Fibroblast of lung (primary cell): Measurements from ENCODE around the gene HINFP. TPM values are rescaled to one million over a fixed set of nuclear protein-coding genes. Genes with fewer than 3 reads are reported as not detected.
A peak's percentile ranks its signal among the peaks of the same experiment; 100 is the strongest.

ENCODE experiments used
- DNase-seq, 2 donors: peaks; one replicate each; pipeline versions ENCODE4 v3.0.0 to v3.0.0-alpha.2; 2010; ENCODE audit warnings: low read depth in 2 of 2
- H2AFZ ChIP-seq: 2 replicates; pipeline ENCODE4 v1.5.1; 2012; ENCODE audit warnings: low read length, control low read depth, inconsistent platforms
- H3K27ac ChIP-seq: 2 replicates; pipeline ENCODE4 v1.5.1; 2011; ENCODE audit warnings: low read length, control low read depth; ENCODE audit not compliant: insufficient read depth
- H3K27me3 ChIP-seq: 2 replicates; pipeline ENCODE4 v1.5.1; 2011; ENCODE audit warnings: mild to moderate bottlenecking, low read length; ENCODE audit not compliant: control insufficient read depth, insufficient read depth
- H3K36me3 ChIP-seq: 2 replicates; pipeline ENCODE4 v1.5.1; 2011; ENCODE audit warnings: low read length; ENCODE audit not compliant: control insufficient read depth, insufficient read depth
- H3K4me1 ChIP-seq: 2 replicates; pipeline ENCODE4 v1.5.1; 2011; ENCODE audit warnings: low read length; ENCODE audit not compliant: control insufficient read depth, insufficient read depth; ENCODE audit errors: extremely low read depth
- H3K4me2 ChIP-seq: 2 replicates; pipeline ENCODE4 v1.5.1; 2011; ENCODE audit warnings: low read length, control low read depth; ENCODE audit not compliant: insufficient read depth; ENCODE audit errors: extremely low read depth
- H3K4me3 ChIP-seq, 4 experiments: fragments of 200-600 bp in 1 of 4; sonication (generic) in 1 of 4; replicated peaks in 1 of 4; 2 replicates each; pipeline ENCODE4 v1.5.1; 2011 to 2016; ENCODE audit warnings: low read length in 4 of 4, low read depth in 3 of 4, mild to moderate bottlenecking in 3 of 4, control low read depth in 2 of 4, inconsistent platforms in 1 of 4, mixed read lengths in 1 of 4; ENCODE audit not compliant: insufficient read depth in 1 of 4; ENCODE audit errors: control extremely low read depth in 1 of 4
- H3K79me2 ChIP-seq: 2 replicates; pipeline ENCODE4 v1.5.1; 2012; ENCODE audit warnings: mild to moderate bottlenecking, low read length, inconsistent platforms; ENCODE audit not compliant: control insufficient read depth, insufficient read depth
- H3K9ac ChIP-seq: 2 replicates; pipeline ENCODE4 v1.5.1; 2011; ENCODE audit warnings: mild to moderate bottlenecking, low read length, control low read depth; ENCODE audit not compliant: insufficient read depth
- H3K9me3 ChIP-seq: 2 replicates; pipeline ENCODE4 v1.5.1; 2012; ENCODE audit warnings: low read depth, low read length; ENCODE audit not compliant: control insufficient read depth, insufficient read depth
- H4K20me1 ChIP-seq: 2 replicates; pipeline ENCODE4 v1.5.1; 2011; ENCODE audit warnings: low read length; ENCODE audit not compliant: control insufficient read depth, insufficient read depth; ENCODE audit errors: extremely low read depth
- CTCF ChIP-seq, 2 donors: IDR thresholded peaks in 1 of 2; conservative IDR thresholded peaks in 1 of 2; 1 replicate in 1 of 2; 2 replicates in 1 of 2; pipeline ENCODE4 v1.5.1; 2011 to 2012; ENCODE audit warnings: low read length in 2 of 2, control low read depth in 1 of 2, inconsistent platforms in 1 of 2, low read depth in 1 of 2, mild to moderate bottlenecking in 1 of 2
- EZH2 ChIP-seq: IDR thresholded peaks from 2 replicates; pipeline ENCODE4 v1.5.1; 2012; ENCODE audit warnings: low read length, control low read depth, mild to moderate bottlenecking; ENCODE audit errors: missing control alignments
- polyA minus RNA-seq: library from RNA; depleted of rRNA, polyadenylated mRNA; stranded (reverse); fragments of >200 nt; gene quantifications from 2 replicates; pipeline ENCODE4 v1.2.3, GENCODE V29; 2011; ENCODE audit warnings: low replicate concordance
- polyA plus RNA-seq, 2 donors: library from polyadenylated mRNA; depleted of rRNA in 1 of 2; stranded (reverse) in 1 of 2; unstranded in 1 of 2; fragments of >200 nt; gene quantifications; 2 replicates each; pipeline ENCODE4 v1.2.1, GENCODE V29; 2011 to 2012; ENCODE audit warnings: missing spikeins in 1 of 2
- total RNA-seq: library from RNA; depleted of rRNA; stranded (reverse); fragments of >200 nt; gene quantifications from 2 replicates; pipeline ENCODE4 v1.2.1, GENCODE V29; 2014

Gene HINFP
- 13.5 and 14.4 TPM in 2 replicates for total RNA-seq
- 12.4 and 13.1 TPM in 2 replicates for polyA plus RNA-seq
- polyA plus RNA-seq (2012): 7.7 and 8.2 TPM in 2 replicates
- 23.0 and 24.0 TPM in 2 replicates for polyA minus RNA-seq

- peaks cover 3% of the 10 kb centered on the region for H3K36me3 ChIP-seq
- peak within 1 kb of the TSS; percentile 84 for H3K27ac ChIP-seq
- peak; percentile 98 to 99 for DNase-seq
- no peaks in the 10 kb centered on the region for H3K9me3 ChIP-seq
- no peaks in the 10 kb centered on the region for H4K20me1 ChIP-seq
- H2AFZ ChIP-seq: peak within 1 kb of the TSS; percentile 94
- H3K4me2 ChIP-seq: peak within 1 kb of the TSS; percentile 97
- TF ChIP-seq EZH2: no peak
- no peak for TF ChIP-seq CTCF (conservative IDR thresholded peaks at IDR 0.05 in 1 of 2, IDR thresholded peaks at IDR 0.05 in 1 of 2; ENCODE audit: low read depth in 1 of 2, low read length in 2 of 2)
- H3K27me3 ChIP-seq: no peaks in the 10 kb centered on the region
- peak within 1 kb of the TSS; percentile 80 to 98 (median 90) for H3K4me3 ChIP-seq
- H3K4me1 ChIP-seq: peaks cover 10% of the 10 kb centered on the region
- H3K9ac ChIP-seq: peak within 1 kb of the TSS; percentile 80
- H3K79me2 ChIP-seq: peaks cover 18% of the 10 kb centered on the region
Observed at GRCh38 chr11:119121008-119121810, at the start of gene HINFP. TSS of gene HINFP (plus strand) at chr11:119121580. CDS start at chr11:119126945, 5,365 bp downstream.

GRCh38 chr11:119077839-119078238, 43.5 kb upstream of the HINFP start:
- Histone ChIP-seq H3K4me3 (no peak overlapping the region), H4K20me1 (no peaks in the 10 kb centered on the region), H2AFZ (no peak overlapping the region), H3K79me2 (no peaks in the 10 kb centered on the region), H3K27me3 (no peaks in the 10 kb centered on the region), H3K4me1 (no peaks in the 10 kb centered on the region), H3K4me2 (no peak overlapping the region), H3K36me3 (peaks cover 27% of the 10 kb centered on the region), H3K9me3 (no peaks in the 10 kb centered on the region), H3K9ac (no peak overlapping the region), H3K27ac (no peak overlapping the region)
- no peak for TF ChIP-seq CTCF (conservative IDR thresholded peaks at IDR 0.05 in 1 of 2, IDR thresholded peaks at IDR 0.05 in 1 of 2; ENCODE audit: low read depth in 1 of 2, low read length in 2 of 2)
- no peak for TF ChIP-seq EZH2
- DNase-seq: no peak

- H3K4me3 ChIP-seq: no peak overlapping the region
- H3K9me3 ChIP-seq: no peaks in the 10 kb centered on the region
- TF ChIP-seq EZH2: no peak
- no peak for TF ChIP-seq CTCF (conservative IDR thresholded peaks at IDR 0.05 in 1 of 2, IDR thresholded peaks at IDR 0.05 in 1 of 2; ENCODE audit: low read depth in 1 of 2, low read length in 2 of 2)
- H3K36me3 ChIP-seq: peaks cover 25% of the 10 kb centered on the region
- H3K4me2 ChIP-seq: no peak overlapping the region
- H4K20me1 ChIP-seq: no peaks in the 10 kb centered on the region
- H3K27me3 ChIP-seq: no peaks in the 10 kb centered on the region
- H3K9ac ChIP-seq: no peak overlapping the region
- H3K27ac ChIP-seq: no peak overlapping the region
- no peaks in the 10 kb centered on the region for H3K79me2 ChIP-seq
- DNase-seq: no peak
- no peak overlapping the region for H2AFZ ChIP-seq
- H3K4me1 ChIP-seq: no peaks in the 10 kb centered on the region
Observed at GRCh38 chr11:119078675-119079420, 42.5 kb upstream of the HINFP start.
